Stimulated activated CD8-positive, alpha-beta memory T cell treated with anti-CD3 and anti-CD28 coated beads, Interleukin-4, amount 100 ng/mL, for 1 hour (primary cell): ENCODE results near the gene ZNF440.
"Not testable (repeated sequence)": the region's sequence is repeated elsewhere in the genome, so short reads cannot be mapped to it uniquely, and the experiment has no call there.

ENCODE experiments used
- DNase-seq, 2 donors: peaks; one replicate each; pipeline ENCODE4 v3.0.0-alpha.2; 2020; ENCODE audit warnings: low read depth in 2 of 2, low spot score in 1 of 2

The ZNF440 gene

DNA sequence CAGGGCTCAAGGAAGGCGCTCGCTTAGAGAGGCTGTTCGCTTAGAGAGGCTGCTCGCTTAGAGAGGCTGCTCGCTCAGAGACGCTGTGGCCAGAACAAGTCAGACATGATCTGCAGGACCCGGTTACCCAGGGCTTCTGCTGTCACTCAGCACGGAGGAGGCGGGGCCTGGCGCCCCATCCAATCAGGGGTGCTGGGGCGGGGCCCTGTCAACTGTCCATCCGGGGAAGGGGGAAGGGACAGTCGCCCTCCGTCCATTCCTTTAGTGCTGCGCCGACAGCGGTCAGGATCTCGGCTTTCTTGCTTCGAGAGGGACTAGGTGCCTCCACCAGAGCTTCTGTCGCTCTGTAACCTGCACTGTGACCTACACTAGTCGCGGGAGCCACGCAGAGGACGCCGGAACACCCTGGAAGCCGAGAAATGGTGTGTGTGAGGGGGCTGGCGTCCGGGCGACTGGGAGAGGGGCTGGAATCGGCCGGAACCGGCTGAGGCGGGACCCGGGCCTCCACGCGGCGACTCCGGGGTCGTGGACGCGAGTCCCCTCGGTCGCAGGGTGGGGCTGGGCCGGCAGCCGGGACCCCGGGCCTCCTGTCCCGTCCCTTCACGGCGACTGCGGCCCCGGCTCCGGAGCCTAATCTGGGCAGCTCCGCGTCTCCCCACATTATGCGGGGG lies at the start of gene ZNF440:
Gene ZNF440 (plus strand): TSS at position 245 of the 671 bp plus-strand sequence. CDS start 175 bp downstream, at position 420.
- peak; percentile 63 to 74 for DNase-seq

DNA sequence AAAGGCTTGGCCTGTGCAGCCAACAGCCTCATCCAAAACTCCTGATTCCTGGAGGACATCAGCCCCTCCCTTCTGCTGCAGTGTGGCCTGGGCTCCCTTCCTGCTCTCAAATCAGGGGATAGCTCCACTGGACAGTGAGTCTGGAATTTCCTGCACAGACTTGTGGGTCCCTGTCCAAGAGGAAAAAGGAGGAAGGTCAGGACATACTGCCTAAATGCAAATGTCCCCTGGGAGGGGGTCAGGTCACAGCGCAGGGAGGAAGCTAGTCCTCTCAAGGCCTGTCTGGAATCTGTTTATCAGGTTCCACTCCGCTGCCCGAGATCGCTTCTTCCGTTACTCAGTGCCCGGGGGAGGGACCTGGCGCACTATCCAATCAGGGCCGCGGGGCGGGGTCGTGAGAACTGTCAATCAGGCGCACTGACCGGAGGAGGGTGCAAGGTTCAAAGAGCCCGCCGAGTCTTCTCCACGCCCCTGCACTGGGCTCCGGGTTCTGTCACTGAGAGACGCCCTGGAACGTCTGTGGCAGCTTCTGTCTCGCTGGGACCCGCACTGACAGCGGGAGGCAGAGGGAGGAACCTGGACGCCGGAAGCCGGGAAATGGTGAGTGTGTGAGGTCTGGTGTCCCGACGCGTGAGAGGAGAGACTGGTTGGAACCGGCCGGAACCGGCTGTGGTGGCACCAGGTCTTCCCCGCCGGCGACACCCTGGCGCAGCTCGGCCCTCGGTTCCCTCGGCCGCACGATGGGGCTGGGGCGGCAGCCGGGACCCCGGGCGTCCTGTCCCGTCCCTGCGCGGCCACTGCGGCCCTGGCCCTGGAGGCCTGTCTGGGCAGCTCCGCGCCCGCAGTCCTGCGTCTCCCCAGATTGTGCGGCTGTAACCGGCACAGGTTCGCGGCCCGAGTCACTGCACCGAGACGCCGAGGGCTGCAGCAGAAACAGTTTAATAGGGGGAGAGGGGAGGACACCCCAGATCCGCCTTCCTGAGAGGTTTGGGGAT lies 47.2 kb upstream of the ZNF440 start, which contains the start of gene ZNF441:
Gene ZNF441 (plus strand): TSS at position 404 of the 995 bp plus-strand sequence. CDS start 194 bp downstream, at position 598.
- peak; percentile 86 to 87 for DNase-seq

DNA sequence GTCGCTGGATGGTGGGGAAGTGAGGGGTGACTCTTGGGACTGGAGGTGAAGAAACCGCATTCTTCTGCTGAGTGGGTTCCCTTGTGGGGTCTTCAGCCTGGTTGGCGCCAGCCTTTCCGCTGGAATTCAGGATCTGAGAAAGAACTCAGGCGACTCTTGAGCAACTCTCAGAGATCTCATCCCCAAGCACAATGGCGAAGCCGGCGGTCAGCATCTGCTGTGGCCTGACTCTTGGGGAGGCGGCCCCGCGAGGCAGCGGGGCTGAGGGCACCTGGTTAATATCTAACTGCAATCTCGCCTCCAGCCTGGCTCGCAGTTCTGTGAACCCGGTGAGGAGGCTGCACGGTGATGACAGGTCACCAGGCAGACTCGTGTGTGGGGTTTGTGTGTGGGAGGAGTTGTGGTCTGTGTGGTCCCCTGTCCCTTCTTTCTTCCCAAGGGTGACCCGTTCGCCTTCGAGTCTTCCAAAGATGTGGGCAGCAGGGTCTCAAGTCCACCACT lies 46.4 kb upstream of the ZNF440 start:
- peak in 1 of 2 donors; percentile 1 for DNase-seq

DNA sequence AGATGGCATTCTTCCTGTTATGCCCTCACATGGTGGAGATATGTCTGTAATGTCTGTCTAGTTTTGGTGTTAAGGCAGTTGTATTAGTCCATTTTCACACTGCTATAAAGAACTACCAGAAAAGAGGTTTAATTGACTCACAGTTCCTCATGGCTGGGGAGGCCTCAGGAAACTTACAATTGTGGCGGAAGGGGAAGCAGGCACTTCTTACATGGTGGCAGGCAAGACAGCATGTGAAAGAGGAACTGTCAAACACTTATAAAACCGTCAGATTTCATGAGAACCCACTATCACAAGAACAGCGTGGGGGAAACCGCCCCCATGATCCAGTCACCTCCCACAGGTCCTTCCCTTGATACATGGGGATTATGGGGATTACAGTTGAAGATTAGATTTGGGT lies 44.1 kb upstream of the ZNF440 start:
- no peak for DNase-seq

DNA sequence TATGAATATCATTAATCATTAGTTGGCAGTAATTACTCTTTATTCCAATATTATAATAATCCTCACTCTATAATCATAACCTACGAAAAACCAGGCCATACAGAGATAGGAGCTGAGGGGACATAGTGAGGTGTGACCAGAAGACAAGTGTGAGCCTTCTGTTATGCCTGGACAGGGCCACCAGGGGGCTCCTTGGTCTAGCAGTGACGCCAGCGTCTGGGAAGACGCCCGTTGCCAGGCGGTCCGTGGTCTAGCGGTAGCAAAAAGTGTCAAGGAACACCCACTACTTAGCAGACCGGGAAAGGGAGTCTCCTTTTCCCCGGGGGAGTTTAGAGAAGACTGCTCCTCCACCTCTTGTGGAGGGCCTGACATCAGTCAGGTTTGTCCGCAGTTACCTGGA lies 42.6 kb upstream of the ZNF440 start:
- DNase-seq, result not testable (repeated sequence)

DNA sequence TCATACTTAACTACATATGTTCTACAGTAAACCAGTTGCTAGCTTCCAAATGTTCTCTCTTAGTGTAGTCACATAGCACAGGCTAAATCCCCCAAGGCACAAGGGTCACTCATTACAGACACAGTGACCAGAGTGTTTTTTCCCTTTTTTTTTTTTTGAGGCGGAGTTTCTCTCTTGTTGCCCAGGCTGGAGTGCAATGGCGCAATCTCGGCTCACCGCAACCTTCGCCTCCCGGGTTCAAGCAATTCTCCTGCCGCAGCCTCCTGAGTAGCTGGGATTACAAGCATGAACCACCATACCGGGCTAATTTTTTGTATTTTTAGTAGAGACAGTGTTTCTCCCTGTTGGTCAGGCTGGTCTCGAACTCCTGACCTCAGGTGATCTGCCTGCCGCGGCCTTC lies 37.4 kb upstream of the ZNF440 start:
- DNase-seq, result not testable (repeated sequence)

DNA sequence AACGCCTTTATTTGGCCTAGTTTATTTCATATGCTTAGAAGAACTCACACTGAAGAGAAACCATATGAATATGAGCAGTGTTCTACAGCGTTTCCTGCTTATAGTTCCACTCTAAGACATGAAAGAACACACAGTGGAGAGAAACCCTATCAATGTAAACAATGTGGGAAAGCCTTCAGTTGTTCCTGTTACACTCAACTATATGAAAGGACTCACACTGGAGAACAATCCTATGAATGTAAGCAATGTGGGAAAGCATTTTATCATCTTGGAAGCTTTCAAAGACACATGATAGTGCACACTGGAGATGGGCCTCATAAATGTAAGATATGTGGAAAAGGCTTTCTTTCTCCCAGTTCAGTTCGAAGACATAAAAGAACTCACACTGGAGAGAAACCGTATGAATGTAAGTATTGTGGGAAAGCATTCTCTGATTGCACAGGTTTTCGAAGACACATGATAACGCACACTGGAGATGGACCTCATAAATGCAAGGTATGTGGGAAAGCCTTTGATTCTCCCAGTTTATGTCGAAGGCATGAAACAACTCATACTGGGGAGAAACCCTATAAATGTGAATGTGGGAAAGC lies 33.5 kb upstream of the ZNF440 start:
- DNase-seq, result no peak

DNA sequence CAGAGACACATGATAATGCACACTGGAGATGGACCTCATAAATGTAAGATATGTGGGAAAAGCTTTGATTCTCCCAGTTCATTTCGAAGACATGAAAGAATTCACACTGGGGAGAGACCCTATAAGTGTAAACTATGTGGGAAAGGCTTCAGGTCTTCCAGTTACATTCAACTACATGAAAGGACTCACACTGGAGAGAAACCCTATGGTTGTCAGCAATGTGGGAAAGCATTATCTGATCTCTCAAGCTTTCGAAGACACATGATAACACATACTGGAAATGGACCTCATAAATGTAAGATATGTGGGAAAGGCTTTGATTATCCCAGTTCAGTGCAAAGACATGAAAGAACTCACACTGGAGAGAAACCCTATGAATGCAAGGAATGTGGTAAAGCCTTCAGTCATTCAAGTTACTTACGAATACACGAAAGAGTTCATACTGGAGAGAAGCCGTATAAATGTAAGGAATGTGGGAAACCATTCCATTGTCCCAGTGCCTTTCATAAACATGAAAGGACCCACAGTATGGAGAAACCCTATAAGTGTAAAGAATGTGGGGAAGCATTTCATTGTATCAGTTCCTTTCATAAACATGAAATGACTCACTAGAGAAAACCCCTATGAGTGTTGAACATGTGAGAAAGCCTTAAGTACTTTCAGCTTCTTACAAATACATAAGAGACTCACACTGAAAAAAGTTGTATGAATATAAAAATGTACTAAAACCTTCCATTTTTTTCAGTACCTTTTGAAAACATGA lies 32.6 kb upstream of the ZNF440 start:
- DNase-seq, result no peak

DNA sequence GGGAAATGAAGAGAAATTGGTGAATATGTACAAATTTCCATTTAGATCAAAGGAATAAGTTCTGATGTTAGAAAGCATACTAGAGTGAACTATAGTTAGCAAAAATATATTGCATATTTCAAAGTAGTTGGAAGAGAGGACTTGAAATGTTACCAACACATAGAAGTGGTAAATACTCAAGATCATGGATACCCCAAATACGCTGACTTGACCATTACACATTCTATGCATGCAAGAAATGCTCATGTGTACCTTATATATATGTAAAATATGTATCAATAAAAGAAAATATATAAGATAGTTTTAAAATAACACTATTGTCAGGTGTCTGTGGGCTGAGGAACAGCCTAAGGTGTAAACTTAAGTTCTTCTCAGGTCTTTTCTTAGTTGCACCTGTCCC lies 30.3 kb upstream of the ZNF440 start:
- DNase-seq, result no peak

DNA sequence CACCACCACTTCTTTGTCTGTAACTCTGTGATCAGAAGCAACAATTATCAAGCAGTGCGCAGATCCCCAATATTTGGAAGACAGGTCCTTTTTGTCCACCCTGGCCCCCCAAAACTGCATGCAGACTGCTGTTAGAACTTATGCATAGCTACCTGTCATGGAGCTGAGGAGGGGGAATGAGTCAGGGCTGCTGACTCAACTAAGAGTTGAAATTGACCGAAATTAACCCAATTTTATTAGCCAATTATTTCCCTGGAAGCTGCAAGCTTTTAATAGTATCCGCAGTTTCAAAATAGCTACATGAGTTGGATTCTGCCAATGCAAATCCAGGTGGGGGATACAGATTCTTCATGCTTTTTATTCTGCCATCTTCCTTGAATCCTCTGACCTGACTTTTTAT lies 29.7 kb upstream of the ZNF440 start:
- no peak for DNase-seq

DNA sequence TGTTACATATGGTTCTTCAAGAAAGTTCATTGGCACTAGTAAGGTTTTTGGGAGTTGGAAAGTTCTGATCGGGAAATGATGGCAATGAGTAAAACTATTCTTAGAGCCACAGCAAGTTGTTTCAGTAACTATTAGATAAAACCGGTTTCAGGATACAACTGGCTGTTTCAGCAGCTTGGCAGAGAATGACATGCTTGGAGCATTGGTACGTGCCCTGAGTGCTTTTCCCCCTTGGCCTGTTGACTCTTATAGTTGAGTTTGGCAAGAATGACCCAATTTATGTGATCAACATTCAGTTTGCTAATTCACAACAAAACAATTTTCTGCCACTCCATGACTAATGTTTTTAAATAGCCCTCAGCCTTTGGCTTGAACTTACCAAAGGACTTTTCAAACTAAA lies 26.5 kb upstream of the ZNF440 start:
- DNase-seq, result no peak

DNA sequence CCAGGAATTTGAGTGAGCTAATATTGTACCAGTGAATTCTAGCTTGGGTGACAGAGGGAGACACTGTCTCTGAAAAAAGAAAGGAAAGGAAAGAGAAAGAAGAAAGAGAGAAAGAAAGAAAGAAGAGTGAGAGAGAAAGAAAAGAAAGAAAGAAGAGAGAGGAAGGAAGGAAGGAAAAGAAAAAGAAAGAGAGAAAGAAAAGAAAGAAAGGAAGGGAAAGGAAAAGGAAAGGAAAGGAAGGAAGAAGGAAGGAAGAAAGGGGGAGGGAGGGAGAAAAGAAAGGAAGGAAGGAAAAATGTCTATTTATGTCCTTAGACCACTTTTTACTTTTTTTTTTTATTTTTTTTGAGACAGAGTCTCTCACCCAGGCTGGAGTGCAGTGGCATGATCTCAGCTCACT lies 21.1 kb upstream of the ZNF440 start:
- no peak for DNase-seq

DNA sequence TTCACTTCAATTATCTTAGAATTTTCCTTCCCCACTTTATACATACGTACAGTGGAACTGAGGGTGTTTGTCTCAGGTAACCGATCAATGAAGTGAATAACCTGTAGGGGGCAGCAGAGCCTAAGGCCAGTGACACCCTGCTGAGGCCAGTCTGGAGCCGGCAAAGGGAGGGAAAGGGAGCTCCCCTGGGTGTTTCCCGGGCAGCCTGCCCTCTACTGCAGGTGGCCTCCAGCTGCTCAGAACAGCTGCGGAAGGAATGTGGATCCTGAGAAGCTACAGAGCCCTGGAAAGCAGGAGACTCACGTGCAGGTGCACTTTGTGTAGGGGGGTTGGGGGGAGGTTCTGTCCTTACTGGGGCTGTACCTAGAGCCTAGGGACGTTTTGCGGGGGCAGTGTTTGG lies 16.6 kb upstream of the ZNF440 start:
- peak; percentile 47 to 60 for DNase-seq

DNA sequence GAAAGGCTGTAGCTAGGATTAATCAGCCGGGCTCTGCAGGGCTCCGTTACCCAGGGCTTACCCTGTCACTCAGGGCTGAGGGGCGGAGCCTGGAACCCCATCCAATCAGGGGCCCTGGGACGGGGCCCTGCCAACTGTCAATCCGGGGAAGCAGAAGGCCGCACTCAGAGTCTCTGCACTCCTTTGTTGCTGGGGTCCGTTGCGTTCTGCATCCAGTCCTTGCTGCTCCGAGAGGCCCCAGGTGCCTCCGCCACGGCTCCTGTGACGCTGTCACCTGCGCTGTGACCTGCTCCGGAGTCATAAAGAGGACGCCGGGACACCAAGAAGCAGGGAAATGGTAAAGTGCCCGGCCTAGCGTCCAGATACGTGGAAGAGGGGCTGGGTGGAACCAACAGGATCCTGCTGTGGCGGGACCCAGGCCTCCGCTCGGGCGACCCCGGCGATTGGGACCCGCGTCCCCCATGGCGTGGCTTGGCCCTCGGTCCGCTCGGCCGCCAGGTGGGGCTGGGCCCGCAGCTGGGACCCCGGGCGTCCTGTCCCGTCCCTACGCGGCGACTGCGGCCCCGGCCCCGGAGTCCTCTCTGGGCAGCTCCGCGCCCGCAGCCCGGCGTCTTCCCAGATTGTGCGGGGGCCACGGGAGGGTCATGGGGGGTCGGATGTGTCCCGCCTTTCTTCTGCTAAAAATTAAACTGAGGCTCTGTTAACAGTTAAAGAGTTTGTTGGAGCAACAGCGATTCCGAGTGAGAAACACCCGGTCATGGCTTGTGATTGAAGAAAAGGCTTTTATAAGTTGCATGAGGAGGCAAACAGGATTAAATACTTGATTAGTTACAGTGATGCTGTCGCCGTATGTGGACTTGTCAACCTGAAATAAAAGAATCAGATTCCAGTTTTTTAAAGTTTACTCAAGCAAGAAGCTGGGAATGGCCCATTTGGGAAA lies 15.4 kb upstream of the ZNF440 start, which contains the start of gene ZNF491:
Gene ZNF491 (plus strand): TSS at position 133 of the 940 bp plus-strand sequence. CDS start 7,431 bp downstream, outside the sequence.
- DNase-seq, result peak; percentile 57 to 74

DNA sequence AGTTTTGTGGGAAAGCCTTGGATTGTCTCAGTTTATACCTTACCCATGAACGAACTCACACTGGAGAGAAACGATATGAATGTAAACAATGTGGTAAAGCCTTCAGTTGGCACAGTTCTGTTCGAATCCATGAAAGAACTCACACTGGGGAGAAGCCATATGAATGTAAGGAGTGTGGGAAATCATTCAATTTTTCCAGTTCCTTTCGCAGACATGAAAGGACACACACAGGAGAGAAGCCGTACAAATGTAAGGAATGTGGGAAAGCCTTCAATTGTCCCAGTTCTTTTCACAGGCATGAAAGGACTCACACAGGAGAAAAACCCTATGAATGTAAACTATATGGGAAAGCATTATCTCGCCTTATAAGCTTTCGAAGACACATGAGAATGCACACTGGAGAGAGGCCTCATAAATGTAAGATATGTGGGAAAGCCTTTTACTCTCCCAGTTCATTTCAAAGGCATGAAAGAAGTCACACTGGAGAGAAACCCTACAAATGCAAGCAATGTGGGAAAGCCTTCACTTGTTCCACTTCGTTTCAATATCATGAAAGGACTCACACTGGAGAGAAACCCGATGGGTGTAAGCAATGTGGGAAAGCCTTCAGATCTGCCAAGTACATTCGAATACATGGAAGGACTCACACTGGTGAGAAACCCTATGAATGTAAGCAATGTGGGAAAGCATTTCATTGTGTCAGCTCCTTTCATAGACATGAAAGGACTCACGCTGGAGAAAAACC lies 7.5 kb upstream of the ZNF440 start:
- DNase-seq, result no peak

DNA sequence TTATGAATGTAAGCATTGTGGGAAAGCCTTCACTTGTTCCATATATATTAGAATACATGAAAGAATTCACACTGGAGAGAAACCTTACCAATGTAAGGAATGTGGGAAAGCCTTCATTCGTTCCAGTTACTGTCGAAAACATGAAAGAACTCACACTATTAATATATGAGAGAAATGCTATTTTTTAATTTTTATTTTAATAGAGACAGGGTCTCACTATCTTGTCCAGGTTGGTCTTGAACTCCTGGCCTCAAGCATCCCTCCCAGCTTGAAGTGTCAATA lies 7.0 kb upstream of the ZNF440 start:
- no peak for DNase-seq

DNA sequence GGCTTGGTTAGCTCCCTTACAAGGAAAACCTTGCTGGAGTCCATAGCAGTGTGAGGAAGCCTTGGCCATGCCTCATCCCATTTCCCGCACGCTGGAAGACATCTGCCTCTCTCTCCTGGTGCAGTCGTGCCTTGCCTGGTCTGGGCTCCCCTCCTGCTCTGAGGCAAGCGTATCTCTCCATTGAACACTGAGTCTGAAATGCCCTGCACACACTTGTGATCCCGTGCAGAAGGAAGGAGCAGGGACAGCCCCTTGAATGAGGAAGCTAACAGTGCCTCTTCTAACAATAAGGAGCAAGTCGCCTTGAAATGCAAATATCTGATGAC lies 407 bp upstream of the ZNF440 start:
- no peak for DNase-seq

DNA sequence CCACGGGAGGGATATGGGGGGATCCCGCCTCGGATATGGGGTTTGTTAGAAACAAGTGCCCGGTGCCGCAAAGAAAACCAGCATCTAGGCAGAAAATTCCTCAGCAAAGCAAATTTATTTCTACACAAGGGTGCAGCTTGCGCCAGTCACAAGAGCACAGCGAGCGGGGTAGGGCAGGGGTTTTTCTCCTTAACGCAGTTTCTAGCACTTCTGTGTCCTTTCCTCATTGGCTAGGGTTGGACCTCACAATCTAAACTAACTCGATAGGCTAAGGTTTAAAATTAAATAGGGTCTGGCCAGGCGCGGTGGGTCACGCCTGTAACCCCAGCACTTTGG lies 595 bp downstream of the ZNF440 start:
- no peak for DNase-seq

DNA sequence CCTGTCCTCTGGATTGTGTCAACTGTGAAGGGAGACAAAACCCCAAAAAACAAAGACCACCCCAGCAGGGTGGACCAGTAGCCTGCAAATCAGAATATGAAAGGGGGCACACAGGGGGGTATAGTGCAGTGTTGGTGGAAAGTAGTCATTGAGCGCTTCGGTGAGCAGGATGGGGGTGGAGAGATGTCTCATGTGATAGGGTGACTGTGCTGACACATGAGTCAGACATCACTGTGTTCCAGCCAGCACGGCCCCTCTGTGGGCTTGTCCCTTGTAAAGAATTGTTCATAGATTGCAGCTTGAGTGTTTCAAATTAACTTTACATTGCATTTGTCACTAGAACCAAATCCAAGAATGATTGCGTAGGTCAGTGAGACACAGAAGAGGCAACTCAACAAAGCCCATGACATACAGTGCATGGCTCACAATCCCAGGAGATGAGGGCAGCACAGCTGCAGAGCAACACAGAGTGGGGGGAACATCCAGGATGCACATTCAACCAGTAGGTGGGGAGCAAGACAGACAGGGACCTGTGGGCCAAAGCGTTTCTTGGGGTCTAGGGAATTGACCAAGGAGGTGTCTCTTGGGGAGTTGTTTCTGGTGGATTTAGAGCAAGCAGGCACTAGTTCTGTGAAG lies 7.5 kb downstream of the ZNF440 start:
- no peak for DNase-seq
